Activated CD4-positive, alpha-beta memory T cell treated with anti-CD3 and anti-CD28 coated beads, Interleukin-2, amount 10 ng/mL, durations not matched to agents 7 days and 5 days (primary cell): ENCODE data around the gene CLEC16A. TPM values are rescaled to one million over a fixed set of nuclear protein-coding genes. Genes with fewer than 3 reads are reported as not detected.
"Not testable (repeated sequence)": the region's sequence is repeated elsewhere in the genome, so short reads cannot be mapped to it uniquely, and the experiment has no call there.

Experiments
- CTCF ChIA-PET: fragments of 350-600 bp; sonication (Branson Sonifier 250); formaldehyde crosslinking; loops from one replicate; lab custom pipeline; 2021; ENCODE audit warnings: antibody characterized with exemption, inconsistent platforms; lab: Charles Lee
- POLR2A ChIA-PET: fragments of 350-600 bp; sonication (Branson Sonifier 250); formaldehyde crosslinking; loops from one replicate; lab custom pipeline; 2021; ENCODE audit warnings: antibody characterized with exemption; lab: Charles Lee
- DNase-seq: peaks from one replicate; pipeline ENCODE4 v3.0.0-alpha.2; 2020
- H3K27ac Mint-ChIP-seq: one replicate; pipeline ENCODE4 v1.8.0; 2021; ENCODE audit warnings: mild to moderate bottlenecking, mixed read lengths
- H3K27me3 Mint-ChIP-seq: one replicate; pipeline ENCODE4 v1.8.0; 2021; ENCODE audit warnings: mixed read lengths
- H3K36me3 Mint-ChIP-seq: one replicate; pipeline ENCODE4 v1.8.0; 2021; ENCODE audit warnings: low read depth, mixed read lengths
- H3K4me1 Mint-ChIP-seq: one replicate; pipeline ENCODE4 v1.8.0; 2021; ENCODE audit warnings: mixed read lengths
- H3K4me3 Mint-ChIP-seq: one replicate; pipeline ENCODE4 v1.8.0; 2021; ENCODE audit warnings: mild to moderate bottlenecking, mixed read lengths
- H3K9me3 Mint-ChIP-seq: one replicate; pipeline ENCODE4 v1.8.0; 2021; ENCODE audit warnings: mixed read lengths
- total RNA-seq, 2 experiments: library from RNA; stranded (reverse); gene quantifications; one replicate each; pipeline ENCODE4 v1.2.3, GENCODE V29; 2021

The CLEC16A gene
- total RNA-seq, 2 experiments from 2014 or later: 30.3 to 32.4 TPM

DNA sequence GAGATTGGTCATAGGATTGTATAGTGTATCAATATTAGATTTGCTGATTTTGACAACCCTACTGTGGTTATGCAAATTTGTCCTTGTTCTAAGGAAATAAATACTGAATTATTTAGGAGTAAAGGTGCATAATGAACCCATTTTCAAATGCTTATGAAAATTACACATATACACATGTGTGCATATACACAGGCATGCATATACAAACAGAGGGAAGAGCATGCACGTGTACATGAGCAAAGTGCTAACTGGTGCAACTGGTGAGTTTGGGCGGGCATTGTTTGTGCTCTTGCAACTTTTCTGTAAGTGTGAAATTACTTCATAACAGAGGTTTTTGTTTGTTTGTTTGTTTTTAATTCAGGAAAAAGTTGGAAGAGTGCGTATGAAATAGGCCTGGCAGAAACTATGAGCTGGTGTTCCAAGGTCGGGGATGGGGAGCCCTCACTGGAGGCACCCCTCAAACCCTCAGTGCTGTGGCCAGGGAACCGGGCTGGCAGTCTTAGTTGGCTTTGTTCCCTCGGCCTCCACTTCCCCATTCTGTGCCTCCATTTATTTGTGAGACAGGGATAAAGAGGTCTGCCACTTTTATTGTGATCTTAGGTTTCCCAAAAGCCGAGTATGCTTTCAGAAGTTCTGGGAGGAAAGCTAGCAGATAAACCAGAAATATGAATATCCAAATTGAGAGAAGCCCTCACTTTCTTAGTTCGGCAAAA, 7.9 kb upstream of the CLEC16A start:
- DNase-seq: no peak
- Mint-ChIP-seq H3K36me3 (peaks cover 30% of the 10 kb centered on the region), H3K27ac (no peak overlapping the region), H3K9me3 (no peaks in the 10 kb centered on the region), H3K4me1 (peaks cover 81% of the 10 kb centered on the region), H3K27me3 (no peaks in the 10 kb centered on the region), H3K4me3 (no peak overlapping the region)
- ChIA-PET CTCF (interaction anchor here (1.2 to 2.3 kb wide), 6 partner anchors 17 to 422 kb away, joined by 3 to 11 read pairs (median 6); partner anchors contain the start of gene CIITA), POLR2A (interaction anchor here (0.6 to 3.3 kb wide), 8 partner anchors 10 to 1845 kb away, joined by 3 to 16 read pairs (median 3); partner anchors contain the start of genes CIITA and HAPSTR1)

DNA sequence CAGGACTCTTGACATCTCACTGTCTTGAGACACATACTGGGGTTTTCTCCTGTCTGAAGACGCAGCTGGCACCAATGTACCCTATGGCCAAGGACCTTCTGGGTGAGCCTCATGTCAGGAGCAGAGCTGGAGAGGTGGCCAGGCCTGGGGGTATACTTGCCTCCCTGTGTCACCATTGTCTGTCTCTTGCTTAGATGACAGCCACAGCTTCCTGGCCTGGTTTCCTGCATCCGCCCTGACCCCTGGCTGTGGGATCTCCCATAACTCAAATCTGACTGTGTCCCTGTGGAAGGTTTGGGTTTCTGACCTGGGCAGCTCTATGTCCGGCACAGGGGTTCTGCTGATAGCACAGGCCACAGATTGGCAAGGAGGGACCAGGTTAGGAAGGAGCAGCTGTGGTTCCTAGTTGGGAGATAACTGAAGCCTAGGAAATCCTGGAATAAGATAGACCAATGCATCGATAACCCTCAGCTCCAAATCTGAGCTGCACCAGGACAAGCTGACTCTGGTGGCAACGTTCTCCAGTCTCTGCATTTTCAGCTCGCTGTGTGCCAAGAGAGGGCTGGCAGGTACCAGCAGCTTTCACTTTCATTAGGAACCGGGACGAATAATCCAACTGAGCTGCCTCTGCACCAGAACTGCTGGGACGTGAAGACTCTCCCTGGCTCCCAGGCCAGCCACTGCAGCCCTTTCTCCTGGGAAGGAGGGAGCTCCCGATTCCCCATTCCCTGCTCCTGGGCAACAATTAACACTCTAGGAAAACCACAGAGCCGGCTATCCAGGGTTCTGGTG, 7.1 kb upstream of the CLEC16A start:
- Mint-ChIP-seq H3K4me1 (peaks cover 83% of the 10 kb centered on the region), H3K27me3 (no peaks in the 10 kb centered on the region), H3K36me3 (peaks cover 30% of the 10 kb centered on the region), H3K27ac (peak overlapping the region; percentile 45), H3K4me3 (peak overlapping the region; percentile 51), H3K9me3 (no peaks in the 10 kb centered on the region)
- DNase-seq: peak; percentile 25
- CTCF ChIA-PET: interaction anchor here (0.9 to 2.3 kb wide), 7 partner anchors 10 to 423 kb away, joined by 3 to 11 read pairs (median 4); partner anchors contain the start of gene CIITA
- POLR2A ChIA-PET: interaction anchor here (0.6 to 3.3 kb wide), 9 partner anchors 11 to 1846 kb away, joined by 3 to 16 read pairs (median 3); partner anchors contain the start of genes CIITA and HAPSTR1

DNA sequence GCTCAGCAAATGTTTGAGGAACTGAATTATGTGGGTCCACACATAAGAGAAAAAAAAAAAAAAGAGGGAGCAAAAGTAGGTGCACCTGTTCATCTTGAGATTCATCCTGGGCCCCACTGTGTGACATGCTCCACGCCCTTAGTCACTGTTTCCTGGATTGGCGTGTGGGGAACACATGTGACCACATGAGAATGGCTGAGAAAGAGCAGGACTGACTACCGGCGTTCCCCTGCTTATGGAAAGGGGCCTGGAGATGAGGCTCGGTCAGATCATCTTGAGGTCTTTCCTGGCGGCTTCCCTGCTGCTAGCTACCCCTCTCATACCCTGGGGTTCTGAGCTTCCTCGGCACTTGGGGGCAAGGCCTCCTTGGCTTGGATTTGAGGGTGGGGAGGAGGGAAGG, 6.0 kb upstream of the CLEC16A start:
- H3K4me1 Mint-ChIP-seq: peaks cover 89% of the 10 kb centered on the region
- peaks cover 30% of the 10 kb centered on the region for H3K36me3 Mint-ChIP-seq
- DNase-seq: peak; percentile 51
- H3K27ac Mint-ChIP-seq: peak overlapping the region; percentile 44
- ChIA-PET CTCF (interaction anchor here (2.2 to 2.3 kb wide), 2 partner anchors 19 to 201 kb away, joined by 7 to 11 read pairs; no protein-coding TSS in a partner anchor), POLR2A (interaction anchor here (1.0 to 3.3 kb wide), 3 partner anchors 12 to 61 kb away, joined by 3 to 16 read pairs (median 11); partner anchors contain the start of gene CIITA)
- no peaks in the 10 kb centered on the region for H3K27me3 Mint-ChIP-seq
- peak overlapping the region; percentile 51 for H3K4me3 Mint-ChIP-seq
- H3K9me3 Mint-ChIP-seq: no peaks in the 10 kb centered on the region

DNA sequence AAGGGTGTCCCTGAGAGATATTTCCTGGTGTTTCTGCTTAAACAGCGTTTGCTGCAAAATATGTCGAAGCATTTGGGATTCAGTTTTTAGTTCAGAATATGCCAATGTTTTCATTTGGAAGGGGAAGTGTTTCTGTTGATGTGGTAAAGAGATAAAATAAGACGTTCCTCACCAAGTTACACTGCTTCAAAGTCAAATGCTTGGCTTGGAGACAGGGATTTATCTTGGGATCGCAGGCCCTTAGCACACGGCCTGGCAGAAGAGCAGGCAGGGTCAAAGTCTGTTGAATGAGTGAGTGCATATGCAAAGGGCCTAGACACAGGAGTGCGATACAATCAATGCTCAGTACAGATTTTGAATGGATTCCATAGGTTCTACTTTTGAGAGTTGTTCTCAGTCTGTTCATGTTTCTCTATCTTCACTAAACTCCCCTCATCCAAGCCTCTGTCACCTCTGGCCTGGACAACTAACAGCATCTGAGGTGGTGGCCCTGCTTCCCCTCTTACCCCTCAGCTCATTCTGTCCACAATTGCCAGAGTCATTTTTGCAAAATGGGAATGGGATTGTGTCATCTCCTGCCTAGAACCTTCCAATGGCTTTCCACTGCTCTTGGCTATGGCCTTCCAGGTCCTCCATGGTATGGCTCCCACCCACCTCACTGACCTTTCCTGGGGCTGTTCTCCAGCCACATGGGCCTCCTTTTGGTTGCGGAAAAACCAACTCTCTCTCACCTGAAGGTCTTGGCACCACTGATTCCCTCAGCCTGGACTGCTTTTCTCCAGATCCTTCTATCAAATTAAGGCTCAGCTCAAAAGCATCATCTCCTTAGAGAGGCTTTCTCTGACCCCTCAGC, 5.3 kb upstream of the CLEC16A start:
- ChIA-PET CTCF (interaction anchor here (0.9 to 1.9 kb wide), 2 partner anchors 20 to 61 kb away, joined by 4 to 5 read pairs; no protein-coding TSS in a partner anchor), POLR2A (interaction anchor here (0.9 to 3.3 kb wide), 4 partner anchors 10 to 195 kb away, joined by 4 to 16 read pairs (median 8); partner anchors contain the start of genes CIITA and NUBP1)
- Mint-ChIP-seq H3K27me3 (no peaks in the 10 kb centered on the region), H3K4me3 (peak overlapping the region; percentile 51), H3K36me3 (peaks cover 30% of the 10 kb centered on the region), H3K27ac (peak overlapping the region; percentile 44), H3K9me3 (no peaks in the 10 kb centered on the region), H3K4me1 (peaks cover 87% of the 10 kb centered on the region)
- no peak for DNase-seq

DNA sequence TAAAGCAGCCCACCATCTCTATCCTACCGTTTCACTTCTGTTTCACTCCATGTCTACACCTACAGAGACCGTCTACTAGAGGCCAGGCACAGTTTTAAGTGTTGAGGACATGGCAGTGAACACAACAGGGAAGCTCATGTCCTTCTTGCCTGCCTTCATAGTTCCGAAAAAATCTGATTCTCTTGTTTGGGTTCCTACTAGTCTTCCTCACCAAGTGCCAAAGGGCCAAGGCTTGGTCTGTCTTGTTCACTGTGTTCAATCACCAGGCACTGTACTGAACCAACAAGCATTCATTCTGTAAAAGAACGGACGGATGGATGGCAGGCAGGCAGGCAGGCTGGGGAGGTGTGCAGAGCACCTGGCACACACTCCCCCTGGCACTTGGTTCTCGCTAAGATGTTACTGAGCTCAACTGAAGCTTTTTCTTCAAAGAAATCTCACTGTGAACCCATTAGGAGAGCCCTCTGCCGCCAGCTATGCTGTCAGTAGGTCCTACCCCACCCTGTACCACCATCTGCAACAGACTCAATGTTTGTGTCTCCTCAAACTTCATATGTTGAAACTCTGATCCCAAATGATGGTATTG, 4.6 kb upstream of the CLEC16A start:
- no peak for DNase-seq
- Mint-ChIP-seq H3K4me3 (peak overlapping the region; percentile 86), H3K4me1 (peaks cover 82% of the 10 kb centered on the region), H3K36me3 (peaks cover 30% of the 10 kb centered on the region), H3K27ac (peak overlapping the region; percentile 42), H3K27me3 (no peaks in the 10 kb centered on the region), H3K9me3 (no peaks in the 10 kb centered on the region)
- ChIA-PET POLR2A (interaction anchor here (0.9 to 3.3 kb wide), 7 partner anchors 7 to 196 kb away, joined by 3 to 16 read pairs (median 6); partner anchors contain the start of genes CIITA and NUBP1), CTCF (interaction anchor here (0.9 to 1.9 kb wide), 2 partner anchors 21 to 61 kb away, joined by 4 to 5 read pairs; no protein-coding TSS in a partner anchor)

DNA sequence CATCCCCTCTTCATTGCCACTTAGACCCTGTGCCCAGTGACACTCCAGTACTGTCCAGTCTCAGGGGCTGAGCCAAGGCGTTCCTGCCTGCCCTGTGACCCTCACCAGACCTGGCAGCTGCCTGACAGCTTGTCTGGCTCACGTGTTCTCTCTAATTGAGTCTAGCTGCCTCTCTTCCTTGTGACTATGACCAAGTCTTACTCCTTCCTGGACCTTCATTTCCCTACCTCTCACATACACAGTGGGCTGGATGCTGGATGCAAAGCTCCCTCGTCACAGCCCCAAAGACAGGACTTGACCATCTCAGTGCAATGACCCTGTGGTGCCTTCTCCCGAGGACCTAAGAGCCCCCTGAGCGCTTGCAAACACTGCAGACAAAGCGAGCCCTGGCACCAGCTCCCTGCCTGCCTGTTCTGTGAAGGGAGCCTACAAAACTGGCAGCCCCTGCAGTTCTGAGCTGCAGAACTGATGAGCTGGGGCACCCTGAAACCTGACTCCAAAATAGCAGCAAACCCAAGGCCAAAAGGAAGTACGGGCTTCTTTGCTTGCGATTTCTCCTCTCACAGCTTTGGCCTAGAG, 3.8 kb upstream of the CLEC16A start:
- peak; percentile 24 for DNase-seq
- peaks cover 25% of the 10 kb centered on the region for H3K36me3 Mint-ChIP-seq
- ChIA-PET POLR2A (interaction anchor here (0.9 to 3.2 kb wide), 9 partner anchors 8 to 197 kb away, joined by 3 to 12 read pairs (median 4); partner anchors contain the start of gene NUBP1), CTCF (interaction anchor here (0.8 to 1.9 kb wide), 5 partner anchors 14 to 431 kb away, joined by 3 to 4 read pairs (median 3); no protein-coding TSS in a partner anchor)
- H3K27me3 Mint-ChIP-seq: no peaks in the 10 kb centered on the region
- H3K4me3 Mint-ChIP-seq: peak overlapping the region; percentile 86
- peaks cover 83% of the 10 kb centered on the region for H3K4me1 Mint-ChIP-seq
- peak overlapping the region; percentile 41 for H3K27ac Mint-ChIP-seq
- H3K9me3 Mint-ChIP-seq: no peaks in the 10 kb centered on the region

DNA sequence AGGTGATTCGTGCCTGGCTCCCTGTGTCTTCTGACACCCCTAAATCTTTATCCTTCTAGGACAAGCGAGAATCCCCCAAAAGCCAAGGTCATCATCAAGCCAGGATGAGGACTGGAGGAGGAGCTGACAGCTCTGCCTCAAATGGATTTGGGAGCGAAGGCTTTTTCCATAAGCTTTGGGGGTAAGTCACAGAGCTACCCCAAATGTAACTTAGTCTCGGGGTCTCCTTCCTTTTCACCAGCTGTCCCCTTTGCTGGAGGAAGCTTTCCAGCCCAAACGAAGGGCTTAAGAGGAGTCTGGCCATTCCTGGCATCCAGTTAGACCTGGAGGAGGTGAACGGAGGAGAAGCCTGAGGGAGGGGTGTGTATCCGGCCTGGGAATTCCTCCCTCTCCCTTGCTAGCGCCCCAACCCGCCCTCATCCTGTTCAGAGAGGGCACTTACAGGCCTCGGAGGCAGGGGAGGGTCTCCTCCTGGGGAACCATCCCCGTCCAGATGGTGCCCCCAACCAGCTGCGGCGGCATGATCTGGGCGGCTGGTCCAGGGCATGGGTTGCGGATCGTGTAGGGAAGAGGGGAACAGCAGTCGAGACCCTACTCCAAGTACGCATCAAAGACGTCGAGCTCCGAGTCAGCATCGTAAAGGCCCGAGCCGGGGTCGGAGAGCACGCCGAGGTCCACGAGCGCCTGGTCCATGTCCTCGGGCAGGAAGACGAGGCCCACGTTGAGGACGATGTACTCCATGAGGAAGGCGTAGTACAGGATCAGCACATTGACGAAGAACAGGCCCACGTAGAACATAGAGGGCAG, 3.0 kb upstream of the CLEC16A start:
- H3K4me3 Mint-ChIP-seq: peak overlapping the region; percentile 86
- H3K9me3 Mint-ChIP-seq: no peaks in the 10 kb centered on the region
- no peaks in the 10 kb centered on the region for H3K27me3 Mint-ChIP-seq
- peaks cover 85% of the 10 kb centered on the region for H3K4me1 Mint-ChIP-seq
- peak overlapping the region; percentile 76 for H3K27ac Mint-ChIP-seq
- DNase-seq: no peak
- POLR2A ChIA-PET: interaction anchor here (0.9 to 3.2 kb wide), 9 partner anchors 9 to 197 kb away, joined by 3 to 12 read pairs (median 4); partner anchors contain the start of gene NUBP1
- CTCF ChIA-PET: interaction anchor here (0.8 to 1.9 kb wide), 7 partner anchors 13 to 431 kb away, joined by 3 to 4 read pairs (median 3); no protein-coding TSS in a partner anchor
- H3K36me3 Mint-ChIP-seq: peaks cover 21% of the 10 kb centered on the region

DNA sequence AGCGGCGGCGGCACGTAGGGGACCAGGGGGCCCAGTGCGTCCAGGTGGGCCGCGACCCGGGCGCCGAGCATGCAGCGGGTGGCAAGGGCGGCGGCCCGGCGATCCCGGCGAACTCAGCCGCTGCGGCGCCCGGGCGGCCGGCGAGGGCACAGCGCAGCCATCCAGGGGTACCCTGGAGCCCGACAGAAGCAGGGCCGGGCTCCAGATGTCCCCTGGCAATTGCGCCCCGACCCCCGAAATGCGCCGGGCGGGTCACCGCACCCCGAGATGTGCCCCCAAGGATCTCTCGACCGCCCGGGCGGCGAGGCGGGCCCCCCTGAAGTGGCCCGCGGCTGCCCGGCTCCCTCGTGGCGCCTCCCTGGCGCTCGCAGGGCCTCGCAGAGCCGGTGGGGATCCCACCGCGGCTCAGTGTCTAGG, 2.4 kb upstream of the CLEC16A start:
- Mint-ChIP-seq H3K27ac (peak overlapping the region; percentile 76), H3K36me3 (peaks cover 19% of the 10 kb centered on the region), H3K4me3 (peak overlapping the region; percentile 86), H3K4me1 (peaks cover 82% of the 10 kb centered on the region)
- ChIA-PET CTCF (interaction anchor here (0.9 to 1.4 kb wide), 6 partner anchors 15 to 163 kb away, joined by 3 to 4 read pairs (median 4); partner anchors contain the start of gene CIITA), POLR2A (interaction anchor here (0.5 to 3.2 kb wide), 8 partner anchors 9 to 1842 kb away, joined by 3 to 12 read pairs (median 3); partner anchors contain the start of genes CIITA, NUBP1 and TXNDC11)
- DNase-seq: peak; percentile 28
- not testable (repeated sequence) for H3K27me3 Mint-ChIP-seq, H3K9me3 Mint-ChIP-seq

DNA sequence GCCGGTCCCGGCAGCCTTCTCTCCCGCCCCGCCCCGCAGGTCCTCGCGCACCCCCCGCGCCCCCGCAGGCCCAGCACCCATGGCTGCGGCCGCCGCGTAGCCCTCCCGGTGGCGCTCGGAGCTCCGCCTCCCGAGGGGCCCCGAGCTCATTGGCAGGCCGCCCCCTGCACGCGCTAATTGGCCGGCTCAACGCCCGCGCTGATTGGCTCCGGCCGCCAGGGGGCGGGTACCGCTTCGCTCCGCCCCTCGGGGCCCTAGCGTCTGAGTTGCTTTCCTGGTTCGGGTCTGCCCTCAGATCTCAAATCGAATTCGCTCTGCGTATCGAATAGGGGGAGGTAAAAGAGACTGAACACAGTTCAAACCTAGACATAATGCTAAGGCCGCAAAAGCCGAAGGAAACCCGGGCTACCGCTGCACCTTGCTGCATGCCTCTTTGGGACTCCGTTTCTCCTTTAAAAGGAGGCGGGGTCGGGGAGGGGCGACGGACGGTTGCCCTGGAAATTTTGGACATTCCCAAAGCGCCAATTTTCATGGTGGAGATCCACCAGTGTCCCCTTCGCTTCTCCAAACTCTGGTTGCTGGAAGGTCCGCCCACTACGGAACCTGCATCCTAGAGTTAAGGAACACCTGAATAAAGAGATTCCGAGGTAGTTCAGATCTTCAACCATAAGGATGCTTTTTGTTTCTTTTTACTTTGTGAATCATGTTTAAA, 1.9 kb upstream of the CLEC16A start, which contains the start of gene DEXI:
Gene DEXI, minus strand, starts transcription at position 117 of the 712 bp plus-strand sequence. CDS start 463 bp downstream, outside the sequence.
- ChIA-PET POLR2A (interaction anchor here (0.5 to 3.2 kb wide), 8 partner anchors 8 to 1843 kb away, joined by 3 to 12 read pairs (median 3); partner anchors contain the start of genes CIITA, NUBP1 and TXNDC11), CTCF (interaction anchor here (0.9 to 1.4 kb wide), 6 partner anchors 16 to 162 kb away, joined by 3 to 4 read pairs (median 4); partner anchors contain the start of gene CIITA)
- no peaks in the 10 kb centered on the region for H3K9me3 Mint-ChIP-seq

More for the DNA sequence above, 1.9 kb upstream of the CLEC16A start, which contains the start of gene DEXI:
- peak; percentile 96 for DNase-seq
- H3K4me1 Mint-ChIP-seq: peaks cover 82% of the 10 kb centered on the region
- H3K27ac Mint-ChIP-seq: peak within 1 kb of the TSS; percentile 76
- peak within 1 kb of the TSS; percentile 86 for H3K4me3 Mint-ChIP-seq
- peaks cover 15% of the 10 kb centered on the region for H3K36me3 Mint-ChIP-seq
- H3K27me3 Mint-ChIP-seq: no peaks in the 10 kb centered on the region
